Large intestine (tissue), 3 donors: Measurements from ENCODE around the gene RIPPLY1. TPM values are rescaled to one million over a fixed set of nuclear protein-coding genes. Genes with fewer than 3 reads are reported as not detected.
A peak's percentile ranks its signal among the peaks of the same experiment; 100 is the strongest.

Experiments used
- DNase-seq, 2 donors: peaks; one replicate each; pipeline versions ENCODE4 v3.0.0 to v3.0.0-alpha.2; 2013
- H3K27ac ChIP-seq: one replicate; pipeline ENCODE4 v1.5.1; 2013; ENCODE audit warnings: low read length
- H3K27me3 ChIP-seq: 2 replicates; pipeline ENCODE4 v1.6.1; 2013; ENCODE audit warnings: low read length; ENCODE audit not compliant: control insufficient read depth, insufficient read depth
- H3K36me3 ChIP-seq: 2 replicates; pipeline ENCODE4 v1.6.1; 2013; ENCODE audit warnings: low read length; ENCODE audit not compliant: control insufficient read depth, insufficient read depth
- H3K4me1 ChIP-seq: one replicate; pipeline ENCODE4 v1.6.1; 2013; ENCODE audit warnings: low read length; ENCODE audit not compliant: control insufficient read depth, insufficient read depth
- H3K4me3 ChIP-seq: one replicate; pipeline ENCODE4 v1.5.1; 2013; ENCODE audit warnings: low read length
- H3K9me3 ChIP-seq: one replicate; pipeline ENCODE4 v1.6.1; 2013; ENCODE audit warnings: mild to moderate bottlenecking, low read depth, low read length, moderate library complexity; ENCODE audit not compliant: control insufficient read depth
- WGBS: methylation state at CpG from one replicate; pipeline ENCODE4 v1.1.5; 2013; ENCODE audit warnings: low lambda C conversion rate; ENCODE audit not compliant: insufficient coverage; 5-methylcytosine and 5-hydroxymethylcytosine counted together
- polyA plus RNA-seq: library from polyadenylated mRNA; unstranded; fragments of 120-200 nt; gene quantifications from one replicate; pipeline ENCODE4 v1.2.1, GENCODE V29; 2013

The RIPPLY1 gene
- polyA plus RNA-seq, 1 donor = 0.81 TPM

GRCh38 chrX:106935175-106935574 is 32.0 kb upstream of the RIPPLY1 start:
- H3K9me3 ChIP-seq = no peaks in the 10 kb centered on the region
- WGBS = 18% methylated on average over 2 of the region's 4 CpGs

GRCh38 chrX:106933538-106933961 is 30.4 kb upstream of the RIPPLY1 start:
- no peaks in the 10 kb centered on the region for H3K27me3 ChIP-seq
- DNase-seq = peak; percentile 43 to 79
- no peaks in the 10 kb centered on the region for H3K9me3 ChIP-seq
- peak overlapping the region; percentile 87 for H3K27ac ChIP-seq
- no CpG with 5 or more reads among the region's 3 CpGs for WGBS
- H3K36me3 ChIP-seq = no peaks in the 10 kb centered on the region
- H3K4me3 ChIP-seq = no peak overlapping the region
- H3K4me1 ChIP-seq = peaks cover 13% of the 10 kb centered on the region

More at GRCh38 chrX:106935175-106935574, 32.0 kb upstream of the RIPPLY1 start:
- Histone ChIP-seq H3K4me3 (no peak overlapping the region), H3K27me3 (no peaks in the 10 kb centered on the region), H3K4me1 (peaks cover 15% of the 10 kb centered on the region), H3K27ac (peak overlapping the region; percentile 34), H3K36me3 (no peaks in the 10 kb centered on the region)
- DNase-seq = peak in 1 of 2 donors; percentile 43

GRCh38 chrX:106932960-106933537 is 29.9 kb upstream of the RIPPLY1 start:
- WGBS = no CpG with 5 or more reads among the region's 6 CpGs
- H3K4me3 ChIP-seq = no peak overlapping the region
- H3K9me3 ChIP-seq = no peaks in the 10 kb centered on the region
- H3K27ac ChIP-seq = peak overlapping the region; percentile 87
- no peak for DNase-seq
- H3K4me1 ChIP-seq = peaks cover 13% of the 10 kb centered on the region
- no peaks in the 10 kb centered on the region for H3K36me3 ChIP-seq
- no peaks in the 10 kb centered on the region for H3K27me3 ChIP-seq

GRCh38 chrX:106932492-106932923 is 29.4 kb upstream of the RIPPLY1 start:
- peak; percentile 85 to 93 for DNase-seq
- Histone ChIP-seq H3K36me3 (no peaks in the 10 kb centered on the region), H3K4me1 (peaks cover 13% of the 10 kb centered on the region), H3K9me3 (no peaks in the 10 kb centered on the region), H3K27ac (peak overlapping the region; percentile 87), H3K27me3 (no peaks in the 10 kb centered on the region), H3K4me3 (no peak overlapping the region)
- no CpG with 5 or more reads among the region's 4 CpGs for WGBS

- no CpG with 5 or more reads among the region's 3 CpGs for WGBS
- DNase-seq = no peak
- peak overlapping the region; percentile 87 for H3K27ac ChIP-seq
- H3K36me3 ChIP-seq = no peaks in the 10 kb centered on the region
- H3K27me3 ChIP-seq = no peaks in the 10 kb centered on the region
- H3K4me3 ChIP-seq = peak overlapping the region; percentile 69
- no peaks in the 10 kb centered on the region for H3K9me3 ChIP-seq
- H3K4me1 ChIP-seq = peaks cover 19% of the 10 kb centered on the region
Measured at GRCh38 chrX:106931831-106932491, 28.8 kb upstream of the RIPPLY1 start.

GRCh38 chrX:106928227-106928626 is 25.1 kb upstream of the RIPPLY1 start:
- no peaks in the 10 kb centered on the region for H3K9me3 ChIP-seq
- peaks cover 11% of the 10 kb centered on the region for H3K4me1 ChIP-seq
- DNase-seq = no peak
- H3K36me3 ChIP-seq = no peaks in the 10 kb centered on the region
- H3K4me3 ChIP-seq = peak overlapping the region; percentile 69
- H3K27me3 ChIP-seq = no peaks in the 10 kb centered on the region
- peak overlapping the region; percentile 87 for H3K27ac ChIP-seq
- no CpG with 5 or more reads among the region's 4 CpGs for WGBS

GRCh38 chrX:106927700-106928099 is 24.6 kb upstream of the RIPPLY1 start:
- peak in 1 of 2 donors; percentile 79 for DNase-seq
- Histone ChIP-seq H3K4me1 (peaks cover 10% of the 10 kb centered on the region), H3K4me3 (peak overlapping the region; percentile 69), H3K27ac (peak overlapping the region; percentile 87), H3K36me3 (no peaks in the 10 kb centered on the region), H3K9me3 (no peaks in the 10 kb centered on the region), H3K27me3 (no peaks in the 10 kb centered on the region)
- no CpG with 5 or more reads among the region's 5 CpGs for WGBS

- Histone ChIP-seq H3K27me3 (no peaks in the 10 kb centered on the region), H3K4me1 (peaks cover 10% of the 10 kb centered on the region), H3K4me3 (no peak overlapping the region), H3K36me3 (no peaks in the 10 kb centered on the region), H3K9me3 (no peaks in the 10 kb centered on the region), H3K27ac (peak overlapping the region; percentile 87)
- WGBS = no CpG with 5 or more reads among the region's 3 CpGs
- DNase-seq = peak in 1 of 2 donors; percentile 24
Measured at GRCh38 chrX:106927023-106927422, 23.9 kb upstream of the RIPPLY1 start.

GRCh38 chrX:106921637-106922036 is 18.5 kb upstream of the RIPPLY1 start:
- Histone ChIP-seq H3K27ac (no peak overlapping the region), H3K36me3 (no peaks in the 10 kb centered on the region), H3K27me3 (no peaks in the 10 kb centered on the region), H3K9me3 (no peaks in the 10 kb centered on the region), H3K4me3 (no peak overlapping the region), H3K4me1 (peaks cover 8% of the 10 kb centered on the region)
- WGBS = no CpG with 5 or more reads among the region's 2 CpGs
- no peak for DNase-seq

- Histone ChIP-seq H3K27me3 (no peaks in the 10 kb centered on the region), H3K4me3 (no peak within 1 kb of the TSS), H3K4me1 (peaks cover 8% of the 10 kb centered on the region), H3K9me3 (no peaks in the 10 kb centered on the region), H3K36me3 (no peaks in the 10 kb centered on the region), H3K27ac (no peak within 1 kb of the TSS)
- WGBS = no CpG with 5 or more reads among the region's 2 CpGs
- DNase-seq = no peak
Measured at GRCh38 chrX:106919932-106920452, 16.9 kb upstream of the RIPPLY1 start, which contains the start of gene CLDN2. Gene CLDN2 (plus strand): TSS chrX:106920402. CDS start chrX:106928229, 7,827 bp downstream.
